NB4 (cell line): ENCODE results near the gene ULBP2.

Experiments
- MYC ChIP-seq: IDR thresholded peaks from 2 replicates; pipeline ENCODE4 v1.6.1; 2011; ENCODE audit warnings: low read depth, low read length
- POLR2A ChIP-seq: IDR thresholded peaks from 2 replicates; pipeline ENCODE4 v1.6.1; 2011; ENCODE audit warnings: mild to moderate bottlenecking; ENCODE audit not compliant: insufficient read length; ENCODE audit errors: extremely low read depth
- TF ChIP-seq, protein P1 (sequence below): IDR thresholded peaks from one replicate; pipeline ENCODE4 v1.5.1; 2012; ENCODE audit warnings: low read depth, low read length

DNA sequence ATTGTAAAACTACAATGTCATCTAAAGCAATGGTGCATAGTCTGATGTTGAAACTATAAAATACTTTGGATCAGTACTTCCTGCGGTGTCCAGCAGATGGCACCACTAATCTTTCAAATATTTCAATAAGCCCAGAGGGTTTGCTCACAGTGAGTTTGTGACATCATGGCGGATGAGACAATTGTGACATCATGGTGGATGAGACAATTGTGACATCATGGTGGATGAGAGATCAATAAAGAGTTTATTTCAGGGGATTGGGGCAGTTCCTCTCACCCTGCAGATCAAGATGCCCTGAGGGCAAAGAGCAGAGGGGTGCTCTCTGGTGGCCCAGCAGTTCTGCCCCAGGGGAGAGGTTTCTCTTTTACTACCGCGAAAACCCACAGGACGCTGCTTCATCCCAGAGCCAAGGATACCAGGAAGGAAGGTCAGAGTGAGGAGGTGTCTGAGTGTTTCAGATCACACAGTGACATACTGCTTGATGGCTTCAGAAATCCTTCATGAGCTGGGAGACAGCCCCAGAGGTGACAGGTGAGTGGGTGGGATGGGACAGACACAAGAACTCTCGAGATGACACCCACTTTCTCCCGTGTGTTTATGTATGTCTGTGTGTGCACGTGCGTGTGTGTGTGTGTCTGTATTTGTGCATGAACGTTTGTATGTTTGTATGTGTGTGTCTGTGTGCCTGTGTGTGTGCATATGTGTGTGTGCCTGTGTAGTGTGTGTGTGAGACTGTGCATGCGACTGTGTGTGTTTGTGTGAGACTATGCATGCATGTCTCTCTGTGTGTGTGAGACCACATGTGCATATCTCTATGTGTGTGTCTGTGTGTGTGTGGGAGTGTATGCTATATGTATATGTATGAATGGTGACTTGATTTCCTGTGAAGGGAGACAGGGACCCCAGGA, 7.3 kb upstream of the ULBP2 start:
- TF ChIP-seq, protein P1, sequence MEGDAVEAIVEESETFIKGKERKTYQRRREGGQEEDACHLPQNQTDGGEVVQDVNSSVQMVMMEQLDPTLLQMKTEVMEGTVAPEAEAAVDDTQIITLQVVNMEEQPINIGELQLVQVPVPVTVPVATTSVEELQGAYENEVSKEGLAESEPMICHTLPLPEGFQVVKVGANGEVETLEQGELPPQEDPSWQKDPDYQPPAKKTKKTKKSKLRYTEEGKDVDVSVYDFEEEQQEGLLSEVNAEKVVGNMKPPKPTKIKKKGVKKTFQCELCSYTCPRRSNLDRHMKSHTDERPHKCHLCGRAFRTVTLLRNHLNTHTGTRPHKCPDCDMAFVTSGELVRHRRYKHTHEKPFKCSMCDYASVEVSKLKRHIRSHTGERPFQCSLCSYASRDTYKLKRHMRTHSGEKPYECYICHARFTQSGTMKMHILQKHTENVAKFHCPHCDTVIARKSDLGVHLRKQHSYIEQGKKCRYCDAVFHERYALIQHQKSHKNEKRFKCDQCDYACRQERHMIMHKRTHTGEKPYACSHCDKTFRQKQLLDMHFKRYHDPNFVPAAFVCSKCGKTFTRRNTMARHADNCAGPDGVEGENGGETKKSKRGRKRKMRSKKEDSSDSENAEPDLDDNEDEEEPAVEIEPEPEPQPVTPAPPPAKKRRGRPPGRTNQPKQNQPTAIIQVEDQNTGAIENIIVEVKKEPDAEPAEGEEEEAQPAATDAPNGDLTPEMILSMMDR = peak; percentile 53
- TF ChIP-seq POLR2A (no peak), MYC (no peak)
